Amniotic epithelial cell (primary cell): ENCODE data around the gene TSSK3.

Experiments used
- DNase-seq: peaks from one replicate; pipeline ENCODE4 v3.0.0-alpha.2; 2010; ENCODE audit warnings: low read depth

TSSK3 gene

DNA sequence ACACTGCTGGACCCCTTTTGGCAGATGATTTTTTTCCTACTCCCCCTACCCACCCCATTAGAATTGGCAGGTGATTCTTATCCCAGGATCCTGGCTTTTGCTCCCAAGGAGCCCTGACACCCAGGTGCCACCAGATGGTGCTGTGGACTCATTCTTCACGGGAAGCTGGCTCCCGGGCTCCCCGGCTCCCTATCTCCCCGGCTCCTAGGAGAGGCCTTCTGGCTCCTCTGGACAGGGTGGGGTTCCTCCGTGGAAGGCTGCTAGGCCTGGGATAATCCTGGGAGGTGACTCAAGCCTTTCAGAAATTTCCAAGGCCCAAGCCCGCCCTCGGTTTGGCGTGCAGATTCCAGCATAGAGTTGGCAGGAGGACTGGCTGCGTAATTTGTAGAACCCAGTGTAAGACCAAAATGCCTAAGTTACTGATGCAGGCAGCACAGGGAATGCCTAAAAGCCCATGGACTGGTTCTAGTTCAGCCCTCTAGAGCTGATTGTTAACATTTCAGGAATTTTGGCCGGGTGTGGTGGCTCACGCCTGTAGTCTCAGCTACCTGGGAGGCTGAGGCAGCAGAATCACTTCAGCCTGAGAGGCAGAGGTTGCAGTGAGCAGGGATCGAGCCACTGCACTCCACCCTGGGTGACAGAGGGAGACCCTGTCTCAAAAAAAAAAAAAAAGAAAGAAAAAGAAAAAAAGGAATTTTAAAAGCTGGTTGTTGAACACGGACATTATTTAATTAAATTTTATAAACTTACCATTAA, 38.7 kb downstream of the TSSK3 start:
- peak; percentile 95 for DNase-seq

GRCh38 chr1:32404946-32405345, 42.6 kb downstream of the TSSK3 start:
- peak; percentile 73 for DNase-seq

- no peak for DNase-seq
Observed at GRCh38 chr1:32405672-32406467, 43.5 kb downstream of the TSSK3 start.

DNA sequence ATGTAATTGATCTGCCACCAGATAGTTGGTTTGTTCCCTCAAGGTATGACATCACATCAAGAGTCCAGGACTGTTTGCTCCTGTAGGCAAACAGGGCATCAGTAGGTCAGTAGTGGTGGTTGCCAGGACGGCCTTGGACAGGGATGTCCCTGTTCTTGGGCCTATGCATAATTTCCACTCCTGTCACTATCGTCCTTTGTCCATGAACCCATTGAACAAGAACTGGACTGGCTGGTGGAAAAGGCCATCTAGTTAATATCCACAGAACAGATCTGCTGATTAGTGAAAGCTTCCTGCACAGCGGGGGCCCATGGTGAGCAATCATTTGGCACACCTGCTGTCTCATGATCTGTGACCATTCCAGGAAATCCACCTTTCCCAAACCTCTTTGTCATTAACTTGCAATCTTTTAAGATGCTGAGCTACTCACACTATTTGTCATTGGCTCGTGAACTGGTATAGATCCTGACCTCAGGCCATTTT, 44.3 kb downstream of the TSSK3 start:
- no peak for DNase-seq

GRCh38 chr1:32411261-32411660, 48.9 kb downstream of the TSSK3 start:
- no peak for DNase-seq

DNA sequence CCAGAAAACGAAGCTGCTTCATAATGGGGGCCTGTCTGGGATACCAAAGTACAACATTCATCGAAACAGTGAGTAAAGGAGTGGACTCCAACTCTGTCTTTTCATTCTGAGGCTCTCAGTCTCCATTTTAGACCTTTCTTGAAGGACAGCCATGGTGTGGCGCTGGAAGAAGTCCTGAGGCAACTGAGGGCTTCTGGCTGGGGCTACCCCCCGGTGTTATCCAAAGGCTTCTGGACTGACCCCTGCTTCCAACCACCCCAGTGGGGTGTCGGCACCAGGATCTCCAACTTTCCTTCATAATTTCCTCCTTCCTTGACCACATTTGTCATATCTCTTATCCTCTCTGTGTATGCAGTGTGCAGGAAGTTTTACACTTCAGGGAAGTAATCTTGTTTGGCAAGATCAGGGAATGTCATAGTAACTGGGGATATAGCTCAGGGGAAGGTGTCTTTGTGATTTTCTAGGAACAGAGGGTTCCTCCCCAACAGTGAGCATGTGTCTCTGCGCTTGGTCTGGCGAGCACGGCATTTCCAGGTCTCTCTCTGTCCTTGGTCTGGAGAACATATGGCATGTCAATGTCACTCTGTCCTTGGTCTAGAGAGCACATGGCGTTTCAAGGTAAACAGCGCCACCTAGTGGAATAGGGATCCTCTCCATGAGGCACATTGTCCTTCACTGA, 51.3 kb downstream of the TSSK3 start:
- DNase-seq = peak; percentile 52
